DND-41 (cell line): ENCODE data around the gene HLCS.

Experiments used
- ATAC-seq: fragments of 200-7000 bp; cut with Tn5 transposase; 3 replicates; pipeline ENCODE4 v1.9.1; 2021; ENCODE audit warnings: low read depth; ENCODE audit not compliant: insufficient read depth
- DNase-seq: peaks from one replicate; pipeline ENCODE4 v3.0.0-alpha.2; 2020
- H2AFZ ChIP-seq: 2 replicates; pipeline ENCODE4 v1.6.0; 2012; ENCODE audit warnings: low read depth, low read length
- H3K27ac ChIP-seq: 2 replicates; pipeline ENCODE4 v1.5.1; 2012; ENCODE audit warnings: low read length, inconsistent platforms
- H3K27me3 ChIP-seq: fragments of 200-600 bp; sonication (generic); 2 replicates; pipeline ENCODE4 v1.6.0; 2012; ENCODE audit warnings: low read length, mild to moderate bottlenecking, inconsistent platforms; ENCODE audit not compliant: insufficient read depth, poor library complexity
- H3K36me3 ChIP-seq: 2 replicates; pipeline ENCODE4 v1.5.1; 2012; ENCODE audit warnings: low read length, inconsistent platforms; ENCODE audit not compliant: insufficient read depth
- H3K4me1 ChIP-seq: 2 replicates; pipeline ENCODE4 v1.5.1; 2012; ENCODE audit warnings: mild to moderate bottlenecking, low read length; ENCODE audit not compliant: insufficient read depth
- H3K4me2 ChIP-seq: 2 replicates; pipeline ENCODE4 v1.6.0; 2012; ENCODE audit warnings: mild to moderate bottlenecking, moderate library complexity, low read length, inconsistent platforms; ENCODE audit not compliant: insufficient read depth
- H3K4me3 ChIP-seq, 2 experiments: fragments of 200-600 bp in 1 of 2; shearing (Covaris generic) in 1 of 2; 2 replicates each; pipeline ENCODE4 v1.5.1; 2012 to 2016; ENCODE audit warnings: inconsistent platforms in 2 of 2, low read length in 2 of 2, mild to moderate bottlenecking in 2 of 2, low read depth in 1 of 2, moderate library complexity in 1 of 2
- H3K79me2 ChIP-seq: 2 replicates; pipeline ENCODE4 v1.6.0; 2012; ENCODE audit warnings: low read length, inconsistent platforms; ENCODE audit not compliant: insufficient read depth
- H3K9ac ChIP-seq: 2 replicates; pipeline ENCODE4 v1.6.0; 2012; ENCODE audit warnings: low read depth, mild to moderate bottlenecking, inconsistent platforms, low read length, moderate library complexity
- H3K9me3 ChIP-seq: 2 replicates; pipeline ENCODE4 v1.5.1; 2012; ENCODE audit warnings: low read length, moderate library complexity, mild to moderate bottlenecking, inconsistent platforms; ENCODE audit not compliant: insufficient read depth, severe bottlenecking
- H4K20me1 ChIP-seq: 2 replicates; pipeline ENCODE4 v1.6.0; 2012; ENCODE audit warnings: low read length; ENCODE audit not compliant: insufficient read depth
- EZH2 ChIP-seq: IDR thresholded peaks from 3 replicates; pipeline ENCODE4 v1.6.1; 2012; ENCODE audit warnings: borderline replicate concordance, low read depth, mild to moderate bottlenecking, moderate library complexity, low read length, inconsistent platforms; ENCODE audit not compliant: severe bottlenecking
- TF ChIP-seq, protein P1 (sequence below): IDR thresholded peaks from 2 replicates; pipeline ENCODE4 v1.5.1; 2012; ENCODE audit warnings: borderline replicate concordance, low read length, moderate library complexity, mild to moderate bottlenecking; ENCODE audit not compliant: poor library complexity, severe bottlenecking; ENCODE audit errors: extremely low read depth

HLCS gene

DNA sequence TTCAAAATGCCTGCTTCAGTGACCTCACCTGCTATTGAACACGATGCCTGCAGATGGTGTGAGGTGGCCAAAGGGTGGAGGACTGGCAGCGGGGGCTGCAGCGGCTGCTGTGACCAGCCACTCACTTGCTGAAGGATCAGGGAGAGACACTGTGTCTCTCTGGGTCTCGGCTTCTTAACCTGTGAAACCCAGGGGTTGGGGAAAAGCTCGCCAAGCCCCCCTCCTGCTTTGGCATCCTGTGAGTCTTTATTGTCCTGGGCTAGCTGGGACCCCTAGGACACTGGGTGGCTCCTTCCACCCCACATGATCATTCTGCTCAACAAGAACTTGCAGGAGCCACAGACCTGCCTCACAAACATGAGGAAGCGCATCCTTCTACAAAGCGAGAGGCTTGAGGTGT, 154.7 kb downstream of the HLCS start:
- Histone ChIP-seq H3K9me3 (no peaks in the 10 kb centered on the region), H3K79me2 (no peaks in the 10 kb centered on the region), H2AFZ (no peak overlapping the region), H3K4me1 (peaks cover 9% of the 10 kb centered on the region), H3K27ac (no peak overlapping the region), H3K27me3 (no peaks in the 10 kb centered on the region), H3K4me2 (no peak overlapping the region), H3K36me3 (no peaks in the 10 kb centered on the region), H3K9ac (no peak overlapping the region), H4K20me1 (no peaks in the 10 kb centered on the region), H3K4me3 (no peak overlapping the region)
- DNase-seq = no peak
- no peak for ATAC-seq
- TF ChIP-seq EZH2 = no peak
- TF ChIP-seq, protein P1, sequence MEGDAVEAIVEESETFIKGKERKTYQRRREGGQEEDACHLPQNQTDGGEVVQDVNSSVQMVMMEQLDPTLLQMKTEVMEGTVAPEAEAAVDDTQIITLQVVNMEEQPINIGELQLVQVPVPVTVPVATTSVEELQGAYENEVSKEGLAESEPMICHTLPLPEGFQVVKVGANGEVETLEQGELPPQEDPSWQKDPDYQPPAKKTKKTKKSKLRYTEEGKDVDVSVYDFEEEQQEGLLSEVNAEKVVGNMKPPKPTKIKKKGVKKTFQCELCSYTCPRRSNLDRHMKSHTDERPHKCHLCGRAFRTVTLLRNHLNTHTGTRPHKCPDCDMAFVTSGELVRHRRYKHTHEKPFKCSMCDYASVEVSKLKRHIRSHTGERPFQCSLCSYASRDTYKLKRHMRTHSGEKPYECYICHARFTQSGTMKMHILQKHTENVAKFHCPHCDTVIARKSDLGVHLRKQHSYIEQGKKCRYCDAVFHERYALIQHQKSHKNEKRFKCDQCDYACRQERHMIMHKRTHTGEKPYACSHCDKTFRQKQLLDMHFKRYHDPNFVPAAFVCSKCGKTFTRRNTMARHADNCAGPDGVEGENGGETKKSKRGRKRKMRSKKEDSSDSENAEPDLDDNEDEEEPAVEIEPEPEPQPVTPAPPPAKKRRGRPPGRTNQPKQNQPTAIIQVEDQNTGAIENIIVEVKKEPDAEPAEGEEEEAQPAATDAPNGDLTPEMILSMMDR = no peak

GRCh38 chr21:36810443-36810842, 156.0 kb downstream of the HLCS start:
- TF ChIP-seq, protein P1 = no peak
- TF ChIP-seq EZH2 = no peak
- Histone ChIP-seq H4K20me1 (no peaks in the 10 kb centered on the region), H3K4me1 (no peaks in the 10 kb centered on the region), H2AFZ (no peak overlapping the region), H3K9ac (no peak overlapping the region), H3K27ac (no peak overlapping the region), H3K9me3 (no peaks in the 10 kb centered on the region), H3K79me2 (no peaks in the 10 kb centered on the region), H3K4me3 (no peak overlapping the region), H3K36me3 (no peaks in the 10 kb centered on the region), H3K4me2 (no peak overlapping the region), H3K27me3 (no peaks in the 10 kb centered on the region)
- DNase-seq = no peak
- ATAC-seq = no peak

DNA sequence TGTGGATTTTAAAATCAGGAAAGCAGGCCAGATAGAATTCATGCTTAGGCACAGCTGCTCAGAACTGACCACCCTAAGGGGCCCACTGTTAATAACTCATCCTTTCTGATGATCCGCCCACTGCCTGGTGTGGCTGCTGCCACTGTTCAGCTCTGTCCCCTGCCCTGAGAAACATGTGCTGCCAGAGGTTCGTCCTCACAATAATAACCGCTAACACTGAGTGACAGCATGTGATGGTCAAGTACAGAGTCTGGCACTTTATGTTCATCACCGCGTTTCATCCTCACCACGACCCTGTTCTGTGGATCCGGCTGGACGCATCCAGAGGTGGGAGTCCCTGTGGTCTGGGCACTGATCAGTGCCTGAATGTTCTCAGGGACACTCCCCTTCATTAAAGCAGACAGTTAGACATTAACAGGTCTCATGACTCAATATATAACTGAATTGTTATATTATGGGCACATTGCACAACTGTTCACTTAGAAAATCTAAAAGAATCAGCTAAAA, 159.0 kb downstream of the HLCS start:
- no peak overlapping the region for H3K27ac ChIP-seq
- no peaks in the 10 kb centered on the region for H4K20me1 ChIP-seq
- DNase-seq (no peak), ATAC-seq (no peak)
- no peak overlapping the region for H3K4me3 ChIP-seq
- no peaks in the 10 kb centered on the region for H3K79me2 ChIP-seq
- H3K27me3 ChIP-seq = no peaks in the 10 kb centered on the region
- H3K9me3 ChIP-seq = no peaks in the 10 kb centered on the region
- H3K4me1 ChIP-seq = no peaks in the 10 kb centered on the region
- H2AFZ ChIP-seq = no peak overlapping the region
- TF ChIP-seq EZH2 = no peak
- TF ChIP-seq, protein P1 = no peak
- no peak overlapping the region for H3K4me2 ChIP-seq
- H3K36me3 ChIP-seq = no peaks in the 10 kb centered on the region; the same call in 1 of the 2 replicates
- H3K9ac ChIP-seq = no peak overlapping the region

GRCh38 chr21:36806103-36806502, 160.4 kb downstream of the HLCS start:
- Histone ChIP-seq H3K9ac (no peak overlapping the region), H3K79me2 (no peaks in the 10 kb centered on the region), H3K36me3 (no peaks in the 10 kb centered on the region; the same call in 1 of the 2 replicates), H3K27me3 (no peaks in the 10 kb centered on the region), H3K27ac (no peak overlapping the region), H4K20me1 (no peaks in the 10 kb centered on the region), H3K4me1 (no peaks in the 10 kb centered on the region), H3K4me3 (no peak overlapping the region), H3K9me3 (no peaks in the 10 kb centered on the region), H3K4me2 (no peak overlapping the region), H2AFZ (no peak overlapping the region)
- no peak for DNase-seq
- TF ChIP-seq, protein P1 = no peak
- no peak for TF ChIP-seq EZH2
- ATAC-seq = no peak
